SJCRH30 (cell line): ENCODE data around the gene PROM1. TPM values are rescaled to one million over a fixed set of nuclear protein-coding genes. Genes with fewer than 3 reads are reported as not detected.
A peak's percentile ranks its signal among the peaks of the same experiment; 100 is the strongest.

Experiments
- DNase-seq, 2 experiments: peaks; one replicate each; pipeline ENCODE4 v3.0.0-alpha.2; 2015 to 2020
- H3K27ac ChIP-seq: fragments of 250-450 bp; sonication (Bioruptor Pico); 2 replicates; pipeline ENCODE4 v1.5.1; 2020; ENCODE audit warnings: mild to moderate bottlenecking, moderate library complexity
- H3K27me3 ChIP-seq: fragments of 250-450 bp; sonication (Bioruptor Pico); 2 replicates; pipeline ENCODE4 v1.5.1; 2020; ENCODE audit warnings: mild to moderate bottlenecking, moderate library complexity
- H3K36me3 ChIP-seq: fragments of 250-450 bp; sonication (Bioruptor Pico); 2 replicates; pipeline ENCODE4 v1.5.1; 2020; ENCODE audit warnings: mild to moderate bottlenecking, moderate library complexity
- H3K4me1 ChIP-seq: fragments of 250-450 bp; sonication (Bioruptor Pico); 2 replicates; pipeline ENCODE4 v1.5.1; 2020; ENCODE audit warnings: mild to moderate bottlenecking, moderate library complexity
- H3K4me3 ChIP-seq: fragments of 250-450 bp; sonication (Bioruptor Pico); 2 replicates; pipeline ENCODE4 v1.5.1; 2020; ENCODE audit warnings: mild to moderate bottlenecking, moderate library complexity
- H3K9me3 ChIP-seq: fragments of 250-450 bp; sonication (Bioruptor Pico); replicated peaks from 2 replicates; pipeline ENCODE4 v1.5.1; 2020; ENCODE audit warnings: mild to moderate bottlenecking, moderate library complexity
- total RNA-seq: library from RNA; depleted of rRNA; stranded (reverse); fragments of >200 nt; shearing (Covaris generic); gene quantifications from 2 replicates; pipeline ENCODE4 v1.2.3, GENCODE V29; 2014

The PROM1 gene
- total RNA-seq, 1 experiment from 2014 or later: 23.0 TPM

DNA sequence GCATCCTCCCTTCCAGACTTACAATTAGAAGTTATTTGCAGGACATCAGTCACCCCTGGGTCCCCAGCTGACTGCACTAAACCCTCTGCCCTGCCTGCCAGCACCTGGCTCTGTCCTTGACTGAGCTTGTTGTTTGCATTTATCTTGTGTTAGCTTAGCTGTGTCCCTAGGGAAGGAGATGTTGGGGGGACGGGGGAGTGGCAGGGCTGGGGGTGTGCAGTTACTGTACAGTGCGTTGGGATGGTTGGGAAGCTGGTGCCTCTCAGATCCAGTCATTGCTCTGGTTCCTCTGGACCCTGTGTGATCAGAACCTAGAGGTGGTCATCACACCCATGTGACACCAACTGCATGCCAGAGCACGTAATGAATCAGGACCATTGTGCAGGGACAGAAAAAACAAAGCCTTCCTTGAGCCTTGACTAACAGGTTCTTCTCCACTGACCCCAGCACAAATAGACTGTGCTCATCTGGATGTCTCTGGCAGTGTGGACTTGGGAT, 32.7 kb upstream of the PROM1 start:
- no peak overlapping the region for H3K4me3 ChIP-seq
- H3K27me3 ChIP-seq: no peaks in the 10 kb centered on the region
- H3K9me3 ChIP-seq: no peaks in the 10 kb centered on the region
- peak overlapping the region; percentile 51 for H3K27ac ChIP-seq
- peaks cover 22% of the 10 kb centered on the region for H3K4me1 ChIP-seq
- no peaks in the 10 kb centered on the region for H3K36me3 ChIP-seq
- peak; percentile 71 to 83 for DNase-seq

DNA sequence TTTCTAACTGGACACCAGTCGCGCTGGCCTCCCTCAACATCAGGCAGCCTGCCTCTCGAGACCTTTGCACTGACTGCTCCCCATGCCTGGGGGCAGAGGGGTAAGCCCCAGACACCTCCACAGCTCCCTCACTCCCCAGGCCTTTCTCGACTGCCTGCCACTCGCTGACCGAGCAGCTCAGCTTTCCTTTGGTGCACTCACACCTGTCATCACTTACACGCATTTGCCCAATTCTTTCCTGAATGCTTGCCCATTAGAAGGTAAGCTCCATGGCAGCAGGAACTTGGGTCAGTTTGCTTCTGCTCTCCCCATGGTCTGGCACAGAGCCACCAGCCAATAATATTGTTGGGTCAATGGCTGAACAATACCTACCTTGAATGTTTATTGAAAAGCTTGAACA, 32.2 kb upstream of the PROM1 start:
- Histone ChIP-seq H3K4me3 (no peak overlapping the region), H3K36me3 (no peaks in the 10 kb centered on the region), H3K27me3 (no peaks in the 10 kb centered on the region), H3K4me1 (peaks cover 22% of the 10 kb centered on the region), H3K9me3 (no peaks in the 10 kb centered on the region), H3K27ac (peak overlapping the region; percentile 51)
- peak; percentile 68 to 85 for DNase-seq

DNA sequence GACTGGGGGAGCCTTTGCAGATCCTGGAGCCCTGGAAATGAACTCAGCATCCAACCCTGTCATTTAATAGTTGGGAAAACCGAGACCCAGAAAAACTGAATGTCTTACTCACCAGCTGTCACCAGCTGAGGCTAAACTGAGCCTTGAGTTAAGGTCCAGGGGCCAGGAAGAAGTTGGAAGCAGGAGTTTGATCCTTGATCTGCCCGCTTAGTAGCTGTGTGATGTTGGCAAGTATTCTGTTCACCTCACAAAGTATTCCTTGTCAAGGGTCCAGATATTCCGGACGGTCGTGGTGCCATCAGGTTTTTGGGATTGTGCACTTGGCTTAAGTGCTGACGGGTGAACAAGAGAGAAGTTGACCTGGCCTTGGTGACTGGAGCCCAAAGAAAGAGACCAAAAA, 30.7 kb upstream of the PROM1 start:
- Histone ChIP-seq H3K27ac (no peak overlapping the region), H3K9me3 (no peaks in the 10 kb centered on the region), H3K27me3 (no peaks in the 10 kb centered on the region), H3K4me1 (peaks cover 22% of the 10 kb centered on the region), H3K4me3 (no peak overlapping the region), H3K36me3 (no peaks in the 10 kb centered on the region)
- DNase-seq: no peak

DNA sequence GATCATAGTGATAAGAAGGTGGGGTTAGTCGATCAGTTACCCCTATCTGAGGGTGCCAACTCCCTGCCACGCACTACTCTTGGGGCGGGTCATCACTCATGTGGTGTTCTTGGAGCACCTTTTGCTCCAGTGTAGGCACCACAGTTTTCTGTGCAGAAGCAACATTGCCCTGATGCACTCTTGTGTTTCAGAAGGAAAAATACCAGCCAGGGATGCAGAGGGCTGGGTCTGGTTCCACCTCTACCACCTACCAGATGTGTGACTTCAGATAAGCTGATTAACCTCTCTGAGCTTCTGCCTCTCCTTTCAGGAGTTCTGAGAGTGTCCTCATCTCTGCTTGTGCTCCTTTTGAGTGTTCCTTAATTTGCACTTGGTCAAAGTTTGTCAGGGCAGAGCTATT, 29.9 kb upstream of the PROM1 start:
- no peak for DNase-seq
- no peaks in the 10 kb centered on the region for H3K36me3 ChIP-seq
- H3K27me3 ChIP-seq: no peaks in the 10 kb centered on the region
- H3K9me3 ChIP-seq: no peaks in the 10 kb centered on the region
- H3K27ac ChIP-seq: no peak overlapping the region
- H3K4me1 ChIP-seq: peaks cover 22% of the 10 kb centered on the region
- no peak overlapping the region for H3K4me3 ChIP-seq

DNA sequence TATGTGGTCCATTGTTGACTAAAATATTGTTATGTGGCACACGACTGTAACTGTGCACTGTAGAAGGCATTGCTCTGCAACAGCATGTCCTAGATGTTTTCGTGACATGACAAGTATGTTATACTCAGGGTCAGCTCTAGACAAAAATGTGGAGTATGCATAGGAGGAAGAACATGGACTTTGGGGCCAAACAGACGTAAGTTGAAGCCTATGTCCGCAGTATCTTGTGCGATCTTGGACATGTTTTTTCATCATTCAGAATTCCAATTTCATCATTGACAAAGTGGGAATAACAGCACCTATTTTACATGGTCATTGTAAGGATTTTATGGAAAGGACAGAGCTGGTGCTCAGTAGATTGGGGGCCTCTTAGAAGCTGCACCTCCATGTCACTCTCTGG, 27.7 kb upstream of the PROM1 start:
- no peaks in the 10 kb centered on the region for H3K36me3 ChIP-seq
- H3K9me3 ChIP-seq: no peaks in the 10 kb centered on the region
- DNase-seq: no peak
- no peaks in the 10 kb centered on the region for H3K27me3 ChIP-seq
- H3K4me3 ChIP-seq: no peak overlapping the region
- H3K27ac ChIP-seq: no peak overlapping the region
- H3K4me1 ChIP-seq: peaks cover 14% of the 10 kb centered on the region

DNA sequence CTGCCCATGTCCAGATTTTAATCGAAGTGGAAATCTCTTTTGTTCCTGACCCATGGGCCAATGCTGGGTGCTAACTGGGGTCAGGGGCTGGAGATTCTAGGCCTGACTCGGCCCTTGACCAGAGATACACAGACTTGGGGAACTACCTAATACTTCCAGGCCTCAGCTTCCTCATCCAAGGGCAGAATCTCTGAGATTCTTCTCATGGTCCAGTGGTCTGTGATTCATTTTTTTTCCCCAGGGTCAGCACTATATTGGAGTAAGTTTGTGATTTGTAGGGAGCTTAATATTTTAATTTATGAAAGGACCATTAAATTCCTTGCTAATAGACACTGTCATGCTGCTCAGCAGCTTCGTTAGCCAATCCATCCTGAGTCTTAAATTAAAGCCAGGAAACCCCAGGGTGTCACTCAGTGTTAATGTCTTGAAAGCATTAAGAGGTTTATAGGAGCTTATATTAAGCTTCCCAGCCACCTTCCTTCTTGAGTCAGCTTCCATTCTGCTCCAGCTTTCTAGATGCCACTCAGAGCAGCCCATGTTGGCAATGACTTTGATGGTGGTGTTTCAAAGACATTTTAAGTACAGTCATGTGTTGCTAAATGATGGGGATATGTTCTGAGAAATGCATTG, 27.0 kb upstream of the PROM1 start:
- H3K9me3 ChIP-seq: no peaks in the 10 kb centered on the region
- H3K36me3 ChIP-seq: no peaks in the 10 kb centered on the region
- peaks cover 6% of the 10 kb centered on the region for H3K4me1 ChIP-seq
- no peaks in the 10 kb centered on the region for H3K27me3 ChIP-seq
- DNase-seq: no peak
- no peak overlapping the region for H3K27ac ChIP-seq
- no peak overlapping the region for H3K4me3 ChIP-seq

DNA sequence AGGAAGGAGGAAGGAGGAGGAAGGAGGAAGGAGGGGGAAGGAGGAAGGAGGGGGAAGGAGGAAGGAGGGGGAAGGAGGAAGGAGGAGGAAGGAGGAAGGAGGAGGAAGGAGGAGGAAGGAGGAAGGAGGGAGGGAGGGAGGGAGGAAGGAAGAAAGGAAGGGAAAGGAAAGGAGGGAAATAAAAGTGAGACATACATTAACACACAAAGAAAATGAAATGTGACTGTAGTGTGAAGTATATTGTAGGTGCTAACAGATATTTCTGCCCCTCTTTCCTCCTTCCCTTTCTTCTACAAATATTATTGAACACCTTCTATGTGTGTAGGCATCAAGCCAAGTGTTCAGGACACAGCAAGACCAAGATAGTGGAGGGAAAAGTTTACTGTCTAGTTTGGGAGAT, 26.4 kb upstream of the PROM1 start:
- no peaks in the 10 kb centered on the region for H3K36me3 ChIP-seq
- H3K9me3 ChIP-seq: no peaks in the 10 kb centered on the region
- no peak overlapping the region for H3K4me3 ChIP-seq
- no peak for DNase-seq
- H3K27ac ChIP-seq: no peak overlapping the region
- peaks cover under 1% of the 10 kb centered on the region for H3K4me1 ChIP-seq
- no peaks in the 10 kb centered on the region for H3K27me3 ChIP-seq

DNA sequence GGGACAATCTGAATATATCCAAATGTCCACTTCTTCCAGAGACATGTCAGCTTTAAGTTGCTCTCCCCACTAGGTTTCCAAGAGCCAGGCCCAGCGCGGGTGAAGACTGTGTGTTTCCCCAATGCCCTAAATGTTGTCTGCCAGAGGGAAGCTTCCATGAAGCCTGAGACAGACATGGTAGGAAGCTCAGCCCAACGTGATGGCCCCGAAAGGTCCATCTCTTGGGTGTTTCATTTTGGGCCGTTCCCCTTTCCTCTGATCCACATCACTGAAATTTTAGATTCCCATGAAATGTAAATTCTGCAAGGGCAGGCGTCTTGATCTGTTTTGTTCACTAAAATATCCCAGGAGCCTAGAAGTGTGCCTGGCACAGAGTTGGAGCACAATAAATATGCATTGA, 25.4 kb upstream of the PROM1 start:
- Histone ChIP-seq H3K36me3 (no peaks in the 10 kb centered on the region), H3K9me3 (no peaks in the 10 kb centered on the region), H3K27ac (no peak overlapping the region), H3K4me1 (no peaks in the 10 kb centered on the region), H3K27me3 (peaks cover 1% of the 10 kb centered on the region; the same call in 1 of the 2 replicates), H3K4me3 (no peak overlapping the region)
- DNase-seq: no peak

DNA sequence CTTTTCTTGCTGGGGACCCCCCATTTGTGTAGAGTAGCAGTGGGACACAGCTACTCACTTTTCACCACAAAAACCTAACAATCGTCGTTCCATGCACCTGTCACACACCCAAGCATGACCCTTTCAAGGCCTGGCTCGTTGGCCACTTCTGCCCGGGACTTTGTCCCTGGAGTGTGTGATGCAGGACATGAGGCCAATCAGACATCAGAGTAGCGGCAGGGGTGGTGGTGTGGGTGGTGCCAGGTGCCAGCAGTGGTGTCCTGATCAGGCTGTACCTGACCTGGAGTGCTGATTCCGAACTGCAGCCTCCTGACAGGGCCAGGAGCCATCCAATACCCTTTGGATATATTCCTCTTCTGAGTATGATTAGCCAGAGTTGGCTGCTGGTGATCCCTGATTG, 23.1 kb upstream of the PROM1 start:
- Histone ChIP-seq H3K27ac (no peak overlapping the region), H3K4me1 (no peaks in the 10 kb centered on the region), H3K36me3 (no peaks in the 10 kb centered on the region), H3K4me3 (no peak overlapping the region), H3K9me3 (no peaks in the 10 kb centered on the region), H3K27me3 (peaks cover 7% of the 10 kb centered on the region; the same call in 1 of the 2 replicates)
- DNase-seq: no peak

DNA sequence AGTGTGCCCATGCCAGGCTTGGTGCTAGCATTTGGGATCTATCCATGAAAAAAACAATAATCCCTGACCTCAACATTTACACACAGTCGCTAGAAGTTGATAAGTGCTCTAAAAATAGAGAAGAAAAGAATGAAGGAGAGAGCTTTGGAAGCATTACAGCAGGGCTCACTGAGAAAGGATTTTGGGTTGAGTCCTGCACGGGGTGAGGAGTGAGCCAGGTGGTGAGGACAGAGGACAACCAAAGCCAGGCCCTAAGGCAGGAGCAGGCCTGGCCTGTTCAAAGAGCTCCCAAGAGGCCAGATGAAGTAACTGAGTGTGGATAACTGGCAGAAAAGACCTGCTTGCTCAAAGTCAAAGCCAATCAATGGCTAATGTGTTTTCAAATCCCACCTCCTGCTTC, 20.7 kb upstream of the PROM1 start:
- Histone ChIP-seq H3K27ac (no peak overlapping the region), H3K9me3 (no peaks in the 10 kb centered on the region), H3K4me1 (no peaks in the 10 kb centered on the region), H3K36me3 (no peaks in the 10 kb centered on the region), H3K4me3 (no peak overlapping the region), H3K27me3 (peaks cover 10% of the 10 kb centered on the region; the same call in 1 of the 2 replicates)
- no peak for DNase-seq

DNA sequence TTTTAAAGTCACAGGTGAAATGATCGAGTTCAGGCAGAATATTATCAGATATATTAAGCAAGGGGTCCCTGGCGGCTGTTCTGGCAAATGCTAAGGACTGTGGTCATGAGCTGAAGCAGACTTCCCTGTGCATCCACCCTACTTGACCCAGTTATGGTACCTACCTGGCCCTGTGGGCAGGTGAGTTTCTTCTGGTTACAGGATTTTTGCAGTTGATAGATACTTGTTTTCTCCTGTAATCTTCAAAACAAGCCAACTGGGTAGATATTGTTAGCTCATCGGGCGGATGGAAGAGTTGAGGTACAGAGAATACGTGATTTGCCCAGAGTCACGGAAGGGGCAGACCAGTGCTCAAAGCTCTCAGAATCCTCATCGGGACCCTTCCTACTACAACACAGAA, 18.5 kb upstream of the PROM1 start:
- H3K27ac ChIP-seq: no peak overlapping the region
- no peak overlapping the region for H3K4me3 ChIP-seq
- peaks cover 13% of the 10 kb centered on the region for H3K27me3 ChIP-seq
- no peak for DNase-seq
- no peaks in the 10 kb centered on the region for H3K36me3 ChIP-seq
- H3K4me1 ChIP-seq: no peaks in the 10 kb centered on the region
- no peaks in the 10 kb centered on the region for H3K9me3 ChIP-seq

DNA sequence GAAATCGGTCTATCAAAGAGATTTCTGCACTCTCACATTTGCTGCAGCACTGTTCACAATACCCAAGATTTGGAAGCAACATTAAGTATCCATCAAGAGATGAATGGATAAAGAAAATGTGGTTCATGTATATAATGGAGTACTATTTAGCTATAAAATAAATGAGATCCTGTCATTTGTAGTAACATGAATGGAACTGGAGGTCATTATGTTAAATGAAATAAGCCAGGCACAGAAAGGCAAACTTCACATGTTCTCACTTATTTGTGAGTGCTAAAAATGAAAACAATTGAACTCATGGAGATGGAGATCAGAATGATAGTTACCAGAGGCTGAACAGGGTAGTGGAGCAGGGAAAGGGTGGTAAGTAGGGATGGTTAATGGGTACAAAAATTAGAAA, 17.0 kb upstream of the PROM1 start:
- Histone ChIP-seq H3K27me3 (peaks cover 13% of the 10 kb centered on the region), H3K4me3 (no peak overlapping the region), H3K27ac (no peak overlapping the region), H3K4me1 (no peaks in the 10 kb centered on the region), H3K9me3 (no peaks in the 10 kb centered on the region), H3K36me3 (no peaks in the 10 kb centered on the region)
- DNase-seq: no peak

DNA sequence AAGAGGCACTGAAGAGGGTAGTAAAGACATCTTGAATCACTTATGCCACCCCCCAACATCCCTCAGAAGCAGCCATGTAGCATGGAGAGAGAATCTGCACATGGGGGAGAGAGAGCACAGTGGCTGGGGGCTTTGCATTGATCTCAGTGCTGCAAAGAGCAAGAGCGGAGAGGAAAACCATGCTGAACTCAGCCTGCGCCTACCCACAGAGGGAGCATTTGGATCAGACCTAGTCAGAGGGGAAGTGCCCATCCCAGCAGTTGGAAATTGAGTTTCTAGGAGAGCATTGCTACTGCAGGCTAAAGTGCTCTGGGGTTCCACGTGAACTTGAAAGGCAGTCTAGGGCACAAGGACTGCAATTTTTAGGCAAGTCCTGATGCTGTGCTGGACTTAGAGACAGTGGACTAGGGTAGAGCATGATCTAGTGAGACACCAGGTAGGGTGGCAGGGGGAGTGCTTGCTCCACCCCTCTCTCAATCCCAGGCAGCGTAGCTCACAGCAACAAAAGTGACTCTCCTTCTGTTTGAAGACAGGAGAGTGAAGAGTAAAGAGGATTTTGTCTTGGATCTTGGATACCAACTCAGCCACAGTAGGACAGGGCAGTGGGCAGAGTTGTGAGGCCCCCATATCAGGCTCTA, 9.0 kb upstream of the PROM1 start:
- Histone ChIP-seq H3K4me3 (no peak overlapping the region), H3K27me3 (no peaks in the 10 kb centered on the region), H3K9me3 (no peaks in the 10 kb centered on the region), H3K4me1 (no peaks in the 10 kb centered on the region), H3K27ac (no peak overlapping the region), H3K36me3 (no peaks in the 10 kb centered on the region)
- no peak for DNase-seq

DNA sequence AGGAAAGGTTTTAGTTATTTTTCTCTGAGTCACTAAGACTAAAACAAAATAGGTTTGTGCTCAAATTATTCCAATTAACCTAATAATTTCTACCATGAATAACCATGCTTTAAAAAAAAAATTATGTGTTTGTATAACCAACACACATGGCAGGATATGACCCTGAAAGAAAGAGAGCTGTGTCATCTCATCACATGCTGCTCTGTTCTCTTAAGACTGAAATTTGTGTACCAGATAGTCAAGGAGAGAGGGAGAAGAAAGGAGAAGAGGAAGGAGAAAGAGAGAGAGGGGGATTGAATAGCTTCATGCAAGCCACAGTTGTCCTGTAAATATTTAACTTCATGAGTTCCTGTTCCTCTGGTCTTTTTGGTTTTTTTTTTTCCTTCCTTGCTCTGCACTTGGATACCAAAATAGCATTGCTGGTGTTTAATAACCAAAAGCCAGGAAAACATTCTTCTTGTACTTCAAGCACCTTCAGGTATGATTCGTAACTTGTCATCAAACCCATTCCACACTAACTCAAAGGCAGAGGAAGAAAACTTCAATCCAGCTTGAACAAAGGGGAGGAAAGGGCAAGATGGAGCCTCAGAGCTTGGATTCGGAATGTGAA, 6.4 kb upstream of the PROM1 start:
- Histone ChIP-seq H3K27ac (no peak overlapping the region), H3K9me3 (no peaks in the 10 kb centered on the region), H3K27me3 (no peaks in the 10 kb centered on the region), H3K36me3 (no peaks in the 10 kb centered on the region), H3K4me1 (peaks cover 9% of the 10 kb centered on the region; the same call in 1 of the 2 replicates), H3K4me3 (no peak overlapping the region)
- no peak for DNase-seq

DNA sequence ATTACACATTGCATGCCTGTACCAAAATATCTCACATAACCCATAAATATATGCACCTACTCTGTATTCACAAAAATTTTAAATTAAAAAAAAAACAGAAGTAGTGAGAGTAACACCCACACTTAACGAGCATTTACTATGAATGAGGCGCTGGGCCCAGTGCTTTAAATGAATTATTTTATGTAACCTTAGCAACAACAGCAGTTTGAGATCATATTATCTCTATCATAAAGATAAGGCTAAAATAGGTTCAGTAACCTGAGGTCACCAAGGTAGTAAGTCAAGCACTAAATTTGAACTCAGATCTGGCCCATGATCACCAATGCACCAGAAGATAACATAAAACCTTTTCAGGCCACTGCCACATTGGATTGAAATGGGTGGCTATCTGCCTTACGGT, 5.3 kb upstream of the PROM1 start:
- no peak overlapping the region for H3K27ac ChIP-seq
- no peaks in the 10 kb centered on the region for H3K27me3 ChIP-seq
- no peaks in the 10 kb centered on the region for H3K36me3 ChIP-seq

More for the DNA sequence above, 5.3 kb upstream of the PROM1 start:
- DNase-seq: no peak
- Histone ChIP-seq H3K4me3 (no peak overlapping the region), H3K4me1 (peaks cover 9% of the 10 kb centered on the region; the same call in 1 of the 2 replicates), H3K9me3 (no peaks in the 10 kb centered on the region)
